ENCODE results near the gene CELSR1.

CELSR1 gene

GRCh38 chr22:46537225-46537945 is at the start of gene CELSR1:
CELSR1 (minus strand) TSS chr22:46537620; CDS start chr22:46537170, 450 bp downstream.
- DNase-seq = no peak

- no peak for DNase-seq
These were observed 49.6 kb upstream of the CELSR1 start for GRCh38 chr22:46587061-46587460.

GRCh38 chr22:46586531-46587011 is 49.2 kb upstream of the CELSR1 start:
- DNase-seq = no peak

GRCh38 chr22:46586123-46586519 is 48.7 kb upstream of the CELSR1 start:
- DNase-seq = no peak

- no peak for DNase-seq
These were observed 48.1 kb upstream of the CELSR1 start for GRCh38 chr22:46585340-46586122.

GRCh38 chr22:46584081-46584921 is 46.9 kb upstream of the CELSR1 start:
- no peak for DNase-seq

GRCh38 chr22:46583571-46583970 is 46.2 kb upstream of the CELSR1 start:
- no peak for DNase-seq

GRCh38 chr22:46582281-46582933 is 45.0 kb upstream of the CELSR1 start:
- DNase-seq = no peak

- DNase-seq = no peak
These were observed 44.3 kb upstream of the CELSR1 start for GRCh38 chr22:46581538-46582244.

GRCh38 chr22:46580940-46581537 is 43.6 kb upstream of the CELSR1 start:
- DNase-seq = no peak

GRCh38 chr22:46579751-46580449 is 42.5 kb upstream of the CELSR1 start:
- DNase-seq = no peak

- no peak for DNase-seq
These were observed 41.6 kb upstream of the CELSR1 start for GRCh38 chr22:46578824-46579561.

- DNase-seq = no peak
These were observed 40.9 kb upstream of the CELSR1 start for GRCh38 chr22:46578251-46578823.

GRCh38 chr22:46577368-46578249 is 40.2 kb upstream of the CELSR1 start:
- DNase-seq = no peak

- DNase-seq = no peak
These were observed 39.3 kb upstream of the CELSR1 start for GRCh38 chr22:46576556-46577367.

- no peak for DNase-seq
These were observed 38.6 kb upstream of the CELSR1 start for GRCh38 chr22:46575911-46576555.
